IPS DF 4.7 (cell line): ENCODE data around the gene EPHA1.

Experiments used
- DNase-seq: peaks from one replicate; pipeline ENCODE4 v3.0.0-alpha.2; 2013; ENCODE audit warnings: low spot score; ENCODE audit errors: extremely low read depth

Gene EPHA1

DNA sequence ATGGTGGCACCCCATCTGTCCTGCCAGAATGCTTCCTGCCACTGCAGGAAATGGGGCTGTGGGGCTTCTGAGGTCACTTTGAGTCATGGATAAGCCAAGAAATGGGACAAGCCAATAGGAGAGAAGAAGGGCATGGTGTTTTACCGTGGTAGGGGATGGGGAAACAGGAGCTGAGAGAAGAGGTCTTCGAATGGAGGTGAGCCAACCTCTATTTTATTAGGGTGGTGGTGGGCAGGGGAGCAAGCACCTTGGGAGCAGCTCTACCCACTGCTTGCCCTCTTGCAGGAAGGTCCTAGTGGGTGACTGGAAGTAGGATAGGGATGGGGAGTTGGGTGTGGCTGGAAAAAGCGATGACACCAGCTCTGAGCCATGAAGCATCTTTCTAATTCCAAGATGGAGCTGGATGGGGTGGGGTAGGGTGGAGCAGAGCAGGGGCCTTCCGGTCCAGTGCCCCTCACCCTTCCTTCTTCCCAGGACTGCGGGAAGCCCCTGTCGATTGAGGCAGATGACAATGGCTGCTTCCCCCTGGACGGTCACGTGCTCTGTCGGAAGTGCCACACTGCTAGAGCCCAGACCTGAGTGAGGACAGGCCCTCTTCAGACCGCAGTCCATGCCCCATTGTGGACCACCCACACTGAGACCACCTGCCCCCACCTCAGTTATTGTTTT is 18.4 kb downstream of the EPHA1 start:
- DNase-seq, result no peak

DNA sequence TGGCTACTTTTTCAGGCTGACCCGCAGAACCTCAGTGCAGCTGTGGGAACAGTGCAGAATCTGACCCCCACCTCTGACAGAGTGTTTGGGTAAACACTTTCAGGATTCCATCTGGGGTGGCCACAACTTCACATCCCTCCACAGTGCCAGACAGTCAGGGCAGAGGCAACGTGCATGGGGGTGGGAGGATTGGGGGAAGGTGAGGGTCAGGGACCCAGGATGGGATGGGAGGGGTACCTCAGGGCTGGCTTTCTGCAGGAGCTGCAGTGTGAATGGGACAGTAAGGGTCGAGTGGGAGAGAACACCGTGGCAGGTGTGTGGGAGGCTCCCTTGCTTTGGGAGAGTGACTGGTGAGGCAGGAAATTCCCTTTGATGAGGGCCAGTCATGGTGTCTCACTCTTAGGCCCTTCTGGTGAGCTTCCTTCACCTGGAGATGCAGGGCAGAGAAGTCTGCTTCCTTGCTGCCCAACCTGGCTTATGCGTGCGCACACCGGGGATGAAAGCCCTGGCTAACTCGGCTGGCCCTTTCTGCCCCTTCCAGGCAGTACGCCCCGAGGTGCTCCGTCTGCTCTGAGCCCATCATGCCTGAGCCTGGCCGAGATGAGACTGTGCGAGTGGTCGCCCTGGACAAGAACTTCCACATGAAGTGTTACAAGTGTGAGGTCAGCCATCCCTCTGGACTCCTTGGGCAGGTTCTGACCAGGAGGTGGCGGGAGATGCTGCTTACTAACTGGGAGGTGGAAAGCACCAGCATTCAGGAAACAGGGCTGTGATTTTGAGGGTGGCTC is 19.1 kb downstream of the EPHA1 start:
- DNase-seq, result no peak

DNA sequence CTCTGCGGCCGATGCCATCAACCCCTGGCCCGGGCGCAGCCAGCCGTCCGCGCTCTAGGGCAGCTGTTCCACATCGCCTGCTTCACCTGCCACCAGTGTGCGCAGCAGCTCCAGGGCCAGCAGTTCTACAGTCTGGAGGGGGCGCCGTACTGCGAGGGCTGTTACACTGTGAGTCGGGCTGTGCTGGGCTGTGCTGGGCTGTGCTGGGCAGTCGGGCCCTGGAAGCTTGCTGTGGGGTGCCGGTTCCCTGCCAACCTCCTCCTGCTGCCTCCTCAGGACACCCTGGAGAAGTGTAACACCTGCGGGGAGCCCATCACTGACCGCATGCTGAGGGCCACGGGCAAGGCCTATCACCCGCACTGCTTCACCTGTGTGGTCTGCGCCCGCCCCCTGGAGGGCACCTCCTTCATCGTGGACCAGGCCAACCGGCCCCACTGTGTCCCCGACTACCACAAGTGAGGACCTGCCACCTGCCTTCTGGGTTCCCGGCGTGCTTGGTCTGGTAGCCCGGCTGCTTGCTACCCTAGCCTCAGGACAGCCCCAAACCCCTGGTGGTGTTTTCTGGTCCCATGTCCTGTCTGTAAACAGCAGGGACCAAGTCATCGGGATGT is 20.1 kb downstream of the EPHA1 start:
- no peak for DNase-seq

DNA sequence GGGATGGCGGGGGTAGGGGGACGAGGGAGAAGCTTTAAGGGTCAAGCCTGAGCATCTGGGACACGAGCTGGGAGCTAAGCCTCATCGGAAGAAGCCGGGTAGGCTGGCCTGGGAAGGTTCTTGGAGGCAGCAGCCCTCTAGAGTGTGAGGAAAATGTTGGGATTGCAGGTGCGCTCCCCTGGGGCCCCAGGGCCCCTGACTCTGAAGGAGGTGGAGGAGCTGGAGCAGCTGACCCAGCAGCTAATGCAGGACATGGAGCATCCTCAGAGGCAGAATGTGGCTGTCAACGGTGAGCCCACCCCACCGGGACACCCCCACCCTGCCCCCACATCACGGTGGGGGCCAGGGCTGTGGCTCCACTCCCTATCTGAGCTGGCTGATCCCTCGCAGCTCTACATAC is 20.6 kb downstream of the EPHA1 start:
- DNase-seq, result no peak

DNA sequence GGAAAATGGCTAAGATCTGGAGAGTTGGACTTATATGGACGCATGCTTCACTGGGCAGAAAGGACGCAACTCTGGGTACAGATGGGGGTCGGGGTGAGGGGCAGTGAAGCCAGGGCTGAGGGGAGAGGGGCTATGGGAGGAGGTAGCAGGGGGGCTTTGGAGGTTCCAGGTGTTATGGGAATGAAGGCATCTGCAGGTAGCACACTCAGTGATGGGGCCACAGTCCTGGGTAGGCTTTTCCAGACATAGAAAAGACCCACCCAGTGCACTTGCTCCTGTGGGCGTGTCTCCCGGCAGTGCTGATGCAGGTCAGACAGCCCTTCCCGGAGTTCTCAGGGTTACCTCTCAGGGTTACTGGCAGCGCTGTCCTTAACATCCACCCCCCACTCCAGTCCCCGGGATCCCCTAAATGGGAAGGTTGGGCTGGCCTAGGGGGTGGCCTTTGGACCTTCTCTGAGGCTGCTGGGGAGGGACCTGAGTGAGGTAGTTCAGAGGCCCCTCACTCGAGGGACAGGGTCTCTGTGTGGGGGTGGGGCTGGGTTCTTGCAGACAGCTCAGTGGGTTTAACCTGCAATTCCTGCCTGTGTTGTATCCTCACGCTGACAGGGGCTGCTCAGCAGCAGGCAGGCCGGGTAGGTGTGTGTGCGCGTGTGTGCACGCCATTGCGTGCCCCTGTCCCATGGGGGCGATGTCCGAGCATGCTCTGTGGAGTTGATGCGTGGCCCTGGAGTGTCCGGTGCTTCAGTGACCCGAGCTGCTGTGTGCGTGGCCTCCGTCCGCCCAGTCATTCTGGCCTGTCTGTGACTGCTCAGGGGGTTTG is 21.3 kb downstream of the EPHA1 start:
- no peak for DNase-seq

DNA sequence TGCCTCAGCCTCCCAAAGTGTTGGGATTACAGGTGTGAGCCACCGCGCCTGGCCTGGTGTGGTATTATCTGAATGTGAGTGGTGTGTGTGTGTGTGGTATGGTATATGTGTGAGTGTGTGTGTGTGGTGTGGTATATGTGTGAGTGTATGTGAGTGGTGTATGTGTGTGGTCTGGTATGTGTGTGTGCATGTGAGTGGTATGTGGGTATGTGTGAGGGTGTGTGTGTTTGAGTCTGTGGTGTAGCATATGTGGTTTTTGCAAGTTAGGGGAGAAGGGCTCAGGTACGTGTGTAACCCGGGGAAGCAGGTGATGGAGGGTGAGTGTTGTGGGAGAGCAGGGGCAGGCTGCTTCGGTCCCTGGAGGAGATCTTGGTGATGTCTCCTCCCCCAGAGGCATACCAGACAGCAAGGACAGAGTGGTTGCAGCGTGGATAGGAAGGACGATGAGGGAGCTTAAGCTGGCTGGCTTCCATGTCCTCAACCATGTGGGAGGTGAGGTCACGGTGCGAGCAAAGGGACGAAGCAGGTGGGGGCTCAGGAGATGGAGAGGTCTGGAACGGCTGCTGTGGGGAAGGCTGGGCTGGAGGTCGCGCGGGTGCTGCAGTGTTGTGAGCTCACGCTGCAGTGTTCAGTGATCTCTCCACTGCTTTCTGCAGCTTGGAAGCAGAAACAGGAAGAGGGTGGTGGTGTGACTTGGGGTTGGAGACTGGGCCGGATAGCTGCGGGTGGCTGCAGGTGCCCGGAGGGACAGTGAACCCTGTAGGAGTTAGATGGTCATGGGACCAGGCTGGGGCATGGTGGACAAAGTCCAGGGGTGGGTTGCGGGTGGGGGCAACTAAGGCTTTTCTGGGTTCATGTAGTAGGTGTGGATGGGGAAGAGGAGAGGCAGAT is 22.5 kb downstream of the EPHA1 start:
- DNase-seq, result no peak

DNA sequence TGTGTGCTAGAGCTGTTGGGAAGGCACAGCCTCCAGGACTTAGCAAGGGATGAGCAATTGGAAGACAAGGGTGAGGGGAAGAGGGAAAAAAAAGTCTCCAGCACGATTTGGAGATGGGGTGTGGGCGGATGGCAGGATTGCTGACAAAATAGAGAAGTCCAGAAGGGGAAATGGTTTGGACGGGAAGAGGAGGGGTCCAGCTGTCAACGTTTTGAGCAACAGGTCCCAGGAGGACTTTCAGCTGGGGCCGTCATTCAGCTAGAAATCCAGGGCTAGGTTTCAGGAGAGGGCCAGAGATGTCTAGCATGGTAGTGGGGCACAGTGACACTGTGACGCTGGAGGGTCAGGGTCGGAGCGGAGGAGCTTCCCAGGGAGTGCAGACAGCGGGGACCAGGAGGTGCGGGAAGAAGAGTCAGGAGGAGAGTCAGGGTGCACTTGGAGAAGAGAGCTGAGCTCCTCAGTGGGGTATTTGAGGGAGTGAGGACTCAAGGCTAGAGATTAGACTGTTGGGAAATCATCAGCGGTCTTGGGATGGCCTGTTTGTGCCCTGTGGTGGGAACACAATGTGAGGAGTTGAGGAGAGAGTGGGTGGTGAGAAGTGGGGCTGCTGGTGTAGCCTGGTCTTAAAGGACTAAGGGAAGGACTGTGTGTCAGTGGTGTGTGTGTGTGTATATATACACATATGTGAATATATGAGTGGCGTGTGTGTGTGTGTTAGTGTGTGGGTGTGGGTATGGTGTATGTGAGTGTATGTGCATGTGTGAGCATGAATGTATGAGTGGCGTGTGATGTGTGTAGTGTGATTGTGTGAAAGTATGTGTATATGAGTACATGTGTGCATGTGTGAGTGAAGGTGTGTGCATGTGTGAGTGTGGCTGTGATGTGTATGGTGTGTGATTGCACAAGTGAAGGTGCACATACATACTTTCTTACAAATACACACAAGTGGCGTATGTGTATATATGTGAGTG is 23.7 kb downstream of the EPHA1 start:
- DNase-seq, result no peak

DNA sequence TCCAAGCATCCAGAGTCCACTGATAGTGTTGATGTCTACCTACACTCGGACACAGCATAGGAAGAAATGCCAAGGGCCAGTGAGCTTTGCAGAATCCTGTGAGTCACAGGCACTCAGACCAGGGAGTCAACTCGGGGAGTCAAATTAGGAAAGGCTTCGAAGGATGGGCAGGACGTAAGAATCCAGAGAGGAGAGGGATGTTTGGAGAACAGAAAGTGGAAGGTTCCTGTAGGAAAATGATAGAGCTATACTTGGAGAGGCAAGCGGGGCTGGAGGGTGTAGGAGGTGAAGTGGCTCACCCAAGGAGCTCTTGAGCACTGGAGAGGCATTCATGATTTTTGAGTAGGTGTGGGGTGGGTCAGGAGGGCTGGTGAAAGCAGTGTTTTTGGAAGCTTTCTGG is 24.5 kb downstream of the EPHA1 start:
- no peak for DNase-seq

DNA sequence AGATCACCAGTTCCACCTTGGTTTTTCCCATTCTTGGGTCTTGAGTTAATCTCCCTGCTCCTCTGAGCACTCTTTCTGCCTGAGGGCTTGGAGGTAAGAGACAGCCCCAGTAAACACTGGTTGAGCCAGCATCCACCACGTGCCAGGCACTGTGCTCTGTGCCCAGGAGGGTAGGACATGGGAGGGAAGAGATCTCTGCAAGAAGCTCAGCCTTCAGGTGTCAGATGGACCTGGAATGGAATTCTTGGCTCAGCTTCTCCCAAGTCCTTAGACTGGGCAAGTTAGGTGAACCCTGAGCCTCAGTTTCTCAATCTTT is 25.1 kb downstream of the EPHA1 start:
- no peak for DNase-seq

DNA sequence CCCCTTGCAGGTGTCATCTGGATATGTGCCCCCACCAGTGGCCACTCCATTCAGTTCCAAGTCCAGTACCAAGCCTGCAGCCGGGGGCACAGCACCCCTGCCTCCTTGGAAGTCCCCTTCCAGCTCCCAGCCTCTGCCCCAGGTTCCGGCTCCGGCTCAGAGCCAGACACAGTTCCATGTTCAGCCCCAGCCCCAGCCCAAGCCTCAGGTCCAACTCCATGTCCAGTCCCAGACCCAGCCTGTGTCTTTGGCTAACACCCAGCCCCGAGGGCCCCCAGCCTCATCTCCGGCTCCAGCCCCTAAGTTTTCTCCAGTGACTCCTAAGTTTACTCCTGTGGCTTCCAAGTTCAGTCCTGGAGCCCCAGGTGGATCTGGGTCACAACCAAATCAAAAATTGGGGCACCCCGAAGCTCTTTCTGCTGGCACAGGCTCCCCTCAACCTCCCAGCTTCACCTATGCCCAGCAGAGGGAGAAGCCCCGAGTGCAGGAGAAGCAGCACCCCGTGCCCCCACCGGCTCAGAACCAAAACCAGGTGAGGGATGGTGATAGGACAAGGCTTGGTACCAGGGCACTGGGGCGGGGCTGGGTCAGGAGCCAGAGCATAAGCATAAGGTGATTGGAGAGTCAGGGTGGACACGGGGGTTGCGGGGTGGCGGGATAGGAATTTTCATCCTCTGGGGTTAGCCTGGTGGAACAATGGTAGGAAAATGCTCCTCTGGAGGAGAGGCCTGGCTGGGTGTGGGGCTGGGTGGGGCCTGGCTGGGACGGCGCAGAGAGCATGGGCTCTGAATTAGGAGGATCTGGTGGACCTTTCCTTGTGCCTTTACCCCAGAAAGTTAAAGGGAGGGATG is 25.6 kb downstream of the EPHA1 start:
- no peak for DNase-seq

DNA sequence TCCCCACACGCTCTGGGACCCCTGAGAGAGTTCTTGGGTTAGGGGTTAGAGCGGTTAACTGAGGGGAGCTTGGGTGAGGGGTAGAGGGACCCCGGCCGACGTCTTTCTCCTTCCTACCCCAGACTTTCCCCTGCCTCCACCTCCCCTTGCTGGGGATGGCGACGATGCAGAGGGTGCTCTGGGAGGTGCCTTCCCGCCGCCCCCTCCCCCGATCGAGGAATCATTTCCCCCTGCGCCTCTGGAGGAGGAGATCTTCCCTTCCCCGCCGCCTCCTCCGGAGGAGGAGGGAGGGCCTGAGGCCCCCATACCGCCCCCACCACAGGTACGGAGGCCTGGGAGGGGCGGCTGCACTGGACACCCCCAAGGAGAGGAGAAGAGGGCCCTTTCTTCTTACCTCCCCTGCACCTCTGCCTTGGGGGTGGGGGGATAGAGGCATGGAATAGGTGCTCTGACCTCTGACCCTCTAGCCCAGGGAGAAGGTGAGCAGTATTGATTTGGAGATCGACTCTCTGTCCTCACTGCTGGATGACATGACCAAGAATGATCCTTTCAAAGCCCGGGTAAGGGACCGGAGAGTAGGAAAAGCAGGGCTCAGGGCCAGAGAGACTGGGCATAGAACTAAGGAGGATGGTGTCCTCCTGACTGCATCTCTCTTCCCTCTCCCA is 26.4 kb downstream of the EPHA1 start:
- DNase-seq, result no peak

DNA sequence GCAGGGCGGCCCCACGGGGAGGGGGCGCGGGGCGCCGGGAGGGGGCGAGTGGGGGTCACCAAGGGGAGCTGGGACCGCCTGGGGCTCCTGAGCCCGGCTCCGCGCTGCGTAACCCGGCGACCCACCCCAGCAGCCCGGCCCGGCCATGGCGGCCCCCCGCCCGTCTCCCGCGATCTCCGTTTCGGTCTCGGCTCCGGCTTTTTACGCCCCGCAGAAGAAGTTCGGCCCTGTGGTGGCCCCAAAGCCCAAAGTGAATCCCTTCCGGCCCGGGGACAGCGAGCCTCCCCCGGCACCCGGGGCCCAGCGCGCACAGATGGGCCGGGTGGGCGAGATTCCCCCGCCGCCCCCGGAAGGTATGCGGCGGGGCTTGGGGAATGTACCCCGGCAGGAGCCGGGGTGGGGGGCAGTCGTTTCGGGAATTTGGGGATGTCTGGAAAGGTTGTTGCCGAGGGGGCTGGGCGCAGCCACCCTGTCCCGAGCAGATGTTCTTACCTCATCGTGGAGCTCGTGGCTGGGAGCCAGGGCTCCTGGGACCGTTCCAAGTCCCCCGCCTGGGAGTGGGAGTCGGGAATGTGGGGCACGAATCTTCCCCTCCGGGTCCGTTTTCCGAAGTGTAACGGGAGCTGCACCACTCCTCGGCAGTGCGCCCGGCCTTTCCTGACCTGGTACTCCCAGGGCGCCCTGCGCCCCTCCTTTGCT is 27.1 kb downstream of the EPHA1 start:
- no peak for DNase-seq

DNA sequence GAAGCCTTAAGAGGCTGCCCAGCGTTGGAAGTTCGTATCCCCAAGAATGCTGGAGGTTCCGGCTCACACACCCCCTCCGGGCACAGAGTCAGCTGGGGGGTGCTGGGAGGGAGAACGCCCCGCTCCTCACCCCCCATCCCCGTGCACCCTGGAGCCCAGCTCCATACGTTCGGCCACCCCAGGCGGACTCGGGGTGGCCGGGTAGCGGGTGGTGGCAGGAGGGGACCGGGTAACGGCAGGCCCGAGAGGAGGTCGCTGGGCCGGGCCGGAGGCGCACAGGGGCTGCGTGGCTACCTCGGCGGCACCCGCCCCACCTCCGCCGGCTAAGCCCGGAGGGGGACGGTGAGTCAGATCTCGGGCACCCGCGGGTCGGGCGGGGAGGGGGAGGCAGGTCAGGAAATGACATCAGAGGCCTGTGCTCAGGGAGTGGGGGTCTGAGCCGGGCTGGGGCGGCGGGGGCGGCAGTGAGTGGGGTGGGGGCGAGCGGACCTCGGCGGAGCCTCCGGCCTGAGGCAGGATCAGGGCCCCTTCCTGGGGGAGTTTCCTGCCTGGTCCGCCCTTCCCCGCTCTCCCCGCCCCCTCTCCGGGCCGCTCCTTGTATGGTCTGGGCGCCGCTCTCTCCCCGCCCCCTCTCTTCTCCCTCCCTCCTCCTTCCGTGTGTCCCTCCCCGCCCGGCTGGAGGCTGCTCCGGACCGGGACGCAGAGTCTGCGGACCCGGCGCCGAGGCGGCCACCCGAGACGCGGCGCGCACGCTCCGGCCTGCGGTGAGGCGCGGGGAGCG is 27.8 kb downstream of the EPHA1 start, which contains the start of gene ZYX:
ZYX (plus strand) TSS at position 700 of the 781 bp plus-strand sequence. CDS start 227 bp downstream, outside the sequence.
- DNase-seq, result no peak

DNA sequence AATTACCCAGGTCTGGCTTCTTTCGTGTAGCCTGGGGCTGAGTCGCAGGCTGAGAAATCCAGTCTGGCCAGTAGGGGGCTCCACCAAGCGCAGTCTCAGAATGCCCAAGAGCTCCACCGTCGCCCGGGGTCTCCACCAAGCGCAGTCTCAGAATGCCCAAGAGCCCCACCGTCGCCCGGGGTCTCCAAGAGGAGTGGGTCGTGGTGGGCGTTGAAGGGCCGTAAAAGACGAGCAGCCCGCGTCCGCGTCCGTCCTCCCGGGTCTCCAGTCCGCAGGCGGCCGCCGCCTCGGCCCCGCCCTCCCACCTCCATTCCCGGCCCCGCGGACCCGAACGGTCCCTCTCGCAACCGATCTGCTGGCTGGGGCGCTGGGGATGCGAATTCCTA is 28.4 kb downstream of the EPHA1 start:
- no peak for DNase-seq

DNA sequence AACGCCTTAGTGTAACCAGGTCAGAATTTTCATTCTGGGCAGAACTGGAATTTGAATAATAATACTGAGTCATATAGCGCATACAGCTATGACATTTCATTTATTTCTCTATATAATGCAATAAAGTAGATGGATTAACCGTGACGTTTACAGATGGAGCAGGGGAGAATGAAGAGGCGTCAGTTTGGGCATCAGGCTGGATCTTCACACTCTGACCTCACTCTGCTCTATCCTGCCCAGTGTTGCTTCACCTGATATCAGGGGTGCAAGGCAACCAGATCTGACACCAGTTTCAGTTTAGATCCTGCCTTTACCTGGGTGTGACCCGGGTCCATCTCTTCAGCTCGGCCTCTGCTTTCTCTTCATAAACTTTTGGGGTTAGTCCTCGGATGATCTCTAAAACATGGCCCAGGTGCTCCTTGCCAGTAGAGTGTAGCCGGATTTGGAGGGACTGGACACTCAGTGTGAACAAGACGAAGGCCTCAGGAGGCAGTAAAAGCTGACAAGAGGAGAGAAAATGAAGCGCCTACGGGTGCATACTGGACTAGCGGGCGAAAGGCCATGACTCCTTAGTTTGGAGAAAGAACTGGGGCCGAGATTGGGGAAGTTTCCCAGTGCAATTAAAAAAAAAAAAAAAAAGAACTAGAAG is 28.9 kb downstream of the EPHA1 start:
- no peak for DNase-seq

DNA sequence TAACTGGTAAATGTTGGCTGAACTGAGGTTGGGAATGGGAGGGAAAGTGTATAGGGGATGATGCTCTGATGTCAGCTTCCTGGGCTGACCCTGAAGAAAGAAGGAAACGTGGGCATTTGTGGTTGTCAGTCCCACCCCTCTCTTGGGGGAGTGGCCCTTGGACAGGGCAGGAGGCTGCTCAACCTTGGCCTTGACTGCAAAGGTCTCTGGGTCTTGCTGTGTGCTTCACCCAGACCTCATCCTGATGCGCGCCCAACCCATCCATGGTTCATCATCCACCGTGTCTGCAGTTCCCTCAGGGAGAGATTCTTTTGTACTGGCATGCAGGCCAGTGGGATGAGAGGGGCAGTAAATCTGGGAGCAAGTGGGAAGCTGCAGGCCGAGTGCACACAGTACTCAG is 32.3 kb downstream of the EPHA1 start:
- no peak for DNase-seq
